HCT116 (cell line): Measurements from ENCODE around the gene CFAP161. TPM values are rescaled to one million over a fixed set of nuclear protein-coding genes. Genes with fewer than 3 reads are reported as not detected.

Experiments
- ATAC-seq: fragments of 200-7000 bp; cut with Tn5 transposase; 2 replicates; pipeline ENCODE4 v1.9.1; 2020; ENCODE audit warnings: mild to moderate bottlenecking, moderate library complexity
- BruUV-seq: library from RNA; stranded (reverse); fragments of 400-500 nt; replicated peaks from 2 replicates; lab custom pipeline; 2021; lab: Mats Ljungman, UMichigan
- CTCF ChIA-PET: fragments of 300-600 bp; sonication (Branson Sonifier 250); formaldehyde crosslinking; loops from one replicate; lab custom pipeline; 2021; ENCODE audit warnings: antibody characterized with exemption; lab: Charles Lee
- POLR2A ChIA-PET: fragments of 300-600, 350-600 bp; sonication (Branson Sonifier 250); formaldehyde crosslinking; loops from one replicate; lab custom pipeline; 2021; ENCODE audit warnings: antibody characterized with exemption; lab: Charles Lee
- RAD21 ChIA-PET, 2 experiments: fragments of 300-600 bp; sonication (Branson Sonifier 250); formaldehyde crosslinking; loops; one replicate each; lab custom pipeline; 2023; ENCODE audit warnings: low total read pairs in 2 of 2; ENCODE audit not compliant: uncharacterized antibody in 2 of 2, unreplicated experiment in 2 of 2, low non-redundant PET in 1 of 2; lab: Charles Lee
- DNase-seq: peaks from one replicate; pipeline ENCODE4 v3.0.0-alpha.2; 2010; ENCODE audit warnings: low read depth, low spot score
- H2AFZ ChIP-seq: fragments of 200-600 bp; shearing (Covaris generic), sonication (generic); 2 replicates; pipeline ENCODE4 v1.6.1; 2017; ENCODE audit warnings: low read depth, mixed run types, mixed read lengths, antibody characterized with exemption, low read length; ENCODE audit not compliant: poor library complexity, severe bottlenecking
- H3K27ac ChIP-seq: 2 replicates; pipeline ENCODE4 v1.5.1; 2012; ENCODE audit warnings: low read depth, low read length
- H3K27me3 ChIP-seq: fragments of 200-600 bp; sonication (generic); 2 replicates; pipeline ENCODE4 v1.6.1; 2016; ENCODE audit warnings: mixed run types, low read length, mixed read lengths; ENCODE audit not compliant: insufficient read depth
- H3K36me3 ChIP-seq, 2 experiments: fragments of 200-500 bp in 1 of 2; fragments of 200-600 bp in 1 of 2; sonication (Bioruptor generic) in 1 of 2; sonication (generic) in 1 of 2; 2 replicates each; pipeline versions ENCODE4 v1.5.1 to v1.6.1; 2014 to 2016; ENCODE audit warnings: low read length in 2 of 2, inconsistent platforms in 1 of 2, mixed read lengths in 1 of 2, mixed run types in 1 of 2; ENCODE audit not compliant: insufficient read depth in 2 of 2, control insufficient read depth in 1 of 2
- H3K4me1 ChIP-seq, 2 experiments: fragments of 200-600 bp in 1 of 2; sonication (generic) in 1 of 2; 2 replicates each; pipeline versions ENCODE4 v1.5.1 to v1.6.1; 2012 to 2017; ENCODE audit warnings: low read length in 2 of 2, inconsistent platforms in 1 of 2, mild to moderate bottlenecking in 1 of 2, mixed read lengths in 1 of 2, mixed run types in 1 of 2, moderate library complexity in 1 of 2; ENCODE audit not compliant: insufficient read depth in 2 of 2, control insufficient read depth in 1 of 2
- H3K4me2 ChIP-seq: fragments of 200-600 bp; sonication (generic); 2 replicates; pipeline ENCODE4 v1.6.1; 2017; ENCODE audit warnings: mixed run types, low read length, mixed read lengths
- H3K4me3 ChIP-seq, 2 experiments: fragments of 200-600 bp in 1 of 2; sonication (generic) in 1 of 2; replicated peaks in 1 of 2; 2 replicates each; pipeline ENCODE4 v1.5.1; 2011 to 2016; ENCODE audit warnings: low read length in 2 of 2, control low read depth in 1 of 2, low read depth in 1 of 2, mild to moderate bottlenecking in 1 of 2, mixed read lengths in 1 of 2, mixed run types in 1 of 2
- H3K79me2 ChIP-seq: fragments of 200-600 bp; sonication (generic); 2 replicates; pipeline ENCODE4 v1.6.1; 2017; ENCODE audit warnings: mild to moderate bottlenecking, mixed run types, low read length, moderate library complexity, mixed read lengths; ENCODE audit not compliant: insufficient read depth
- H3K9ac ChIP-seq: fragments of 200-600 bp; sonication (generic); 2 replicates; pipeline ENCODE4 v1.6.1; 2016; ENCODE audit warnings: low read length, mixed read lengths
- H3K9me2 ChIP-seq: fragments of 200-600 bp; sonication (generic), shearing (Covaris generic); 2 replicates; pipeline ENCODE4 v1.6.1; 2017; ENCODE audit warnings: mixed run types, mild to moderate bottlenecking, moderate library complexity; ENCODE audit not compliant: insufficient read depth
- H3K9me3 ChIP-seq, 2 experiments: fragments of 200-500 bp in 1 of 2; fragments of 200-600 bp in 1 of 2; sonication (Bioruptor generic) in 1 of 2; sonication (generic) in 1 of 2; 2 replicates each; pipeline ENCODE4 v1.6.1; 2014 to 2017; ENCODE audit warnings: low read length in 2 of 2, mixed read lengths in 2 of 2, inconsistent platforms in 1 of 2, low read depth in 1 of 2, mild to moderate bottlenecking in 1 of 2, mixed run types in 1 of 2, moderate library complexity in 1 of 2; ENCODE audit not compliant: control insufficient read depth in 1 of 2, insufficient read depth in 1 of 2
- H4K20me1 ChIP-seq: fragments of 200-600 bp; sonication (generic), shearing (Covaris generic); 2 replicates; pipeline ENCODE4 v1.6.1; 2017; ENCODE audit warnings: mixed run types, mild to moderate bottlenecking, moderate library complexity; ENCODE audit not compliant: insufficient read depth
- ATF3 ChIP-seq: IDR thresholded peaks from 2 replicates; pipeline ENCODE4 v1.6.1; 2012
- CEBPB ChIP-seq: IDR thresholded peaks from 2 replicates; pipeline ENCODE4 v1.6.1; 2012; ENCODE audit warnings: low read depth
- EGR1 ChIP-seq: IDR thresholded peaks from 2 replicates; pipeline ENCODE4 v1.6.1; 2012; ENCODE audit warnings: low read depth
- ELF1 ChIP-seq: IDR thresholded peaks from 2 replicates; pipeline ENCODE4 v1.6.1; 2012; ENCODE audit warnings: low read depth, borderline replicate concordance
- EZH2 ChIP-seq: fragments of 200-600 bp; sonication (generic); IDR thresholded peaks from 2 replicates; pipeline ENCODE4 v1.6.1; 2017; ENCODE audit warnings: antibody characterized with exemption, mixed run types
- FOSL1 ChIP-seq: IDR thresholded peaks from 2 replicates; pipeline ENCODE4 v1.6.1; 2012; ENCODE audit warnings: low read depth
- JUND ChIP-seq: IDR thresholded peaks from 2 replicates; pipeline ENCODE4 v1.6.1; 2012
- MAX ChIP-seq: IDR thresholded peaks from 2 replicates; pipeline ENCODE4 v1.6.1; 2012
- POLR2A ChIP-seq: IDR thresholded peaks from 2 replicates; pipeline ENCODE4 v1.7.0; 2011; ENCODE audit warnings: borderline replicate concordance; ENCODE audit not compliant: insufficient read depth, insufficient read length; ENCODE audit errors: extremely low read depth
- RAD21 ChIP-seq: IDR thresholded peaks from 2 replicates; pipeline ENCODE4 v1.6.1; 2012; ENCODE audit warnings: low read depth, mild to moderate bottlenecking
- REST ChIP-seq: IDR thresholded peaks from 2 replicates; pipeline ENCODE4 v1.6.1; 2012; ENCODE audit warnings: low read depth
- SP1 ChIP-seq: IDR thresholded peaks from 2 replicates; pipeline ENCODE4 v1.6.1; 2012; ENCODE audit warnings: low read depth
- SRF ChIP-seq: IDR thresholded peaks from 2 replicates; pipeline ENCODE4 v1.6.1; 2012; ENCODE audit warnings: low read depth
- TCF7L2 ChIP-seq: IDR thresholded peaks from 2 replicates; pipeline ENCODE4 v1.7.0; 2011; ENCODE audit warnings: borderline replicate concordance, inconsistent platforms; ENCODE audit not compliant: insufficient read depth, insufficient read length; ENCODE audit errors: extremely low read depth
- YY1 ChIP-seq: IDR thresholded peaks from 2 replicates; pipeline ENCODE4 v1.6.1; 2011; ENCODE audit warnings: low read length, low read depth, moderate library complexity, mild to moderate bottlenecking; ENCODE audit not compliant: insufficient replicate concordance; ENCODE audit errors: extremely low read depth
- ZBTB33 ChIP-seq: IDR thresholded peaks from 2 replicates; pipeline ENCODE4 v1.6.1; 2011; ENCODE audit warnings: mild to moderate bottlenecking, low read length, moderate library complexity; ENCODE audit not compliant: insufficient replicate concordance; ENCODE audit errors: extremely low read depth
- ZNF274 ChIP-seq: fragments of 200-500 bp; sonication (Bioruptor generic); IDR thresholded peaks from 2 replicates; pipeline ENCODE4 v1.6.1; 2014; ENCODE audit warnings: mild to moderate bottlenecking, low read depth, low read length, inconsistent platforms
- intact Hi-C: fragments of 100-400 bp; cut with micrococcal nuclease; formaldehyde crosslinking; loops from 2 replicates; pipeline ENCODE4 v1.10.0; 2022
- total RNA-seq: library from RNA; stranded (reverse); gene quantifications from one replicate; pipeline ENCODE4 v1.2.1, GENCODE V29; 2021; ENCODE audit not compliant: unreplicated experiment

The CFAP161 gene
- total RNA-seq, 1 experiment from 2014 or later, result 0.15 TPM

GRCh38 chr15:81168131-81168526, 34.1 kb downstream of the CFAP161 start:
- BruUV-seq, result no TSS peak
- no peak for DNase-seq
- no peaks in the 10 kb centered on the region for H3K9me3 ChIP-seq
- H3K36me3 ChIP-seq, result no peaks in the 10 kb centered on the region
- ATAC-seq, result no peak
- no peak overlapping the region for H3K4me2 ChIP-seq
- no peaks in the 10 kb centered on the region for H3K4me1 ChIP-seq
- H3K4me3 ChIP-seq, result no peak overlapping the region
- ChIA-PET POLR2A (interaction anchor here (0.7 kb wide), 1 partner anchor 158 kb away, joined by 3 read pairs; no protein-coding TSS in a partner anchor), RAD21 (interaction anchor here in 1 of 2 experiments (0.6 kb wide), 1 partner anchor 61 kb away, joined by 3 read pairs; no protein-coding TSS in a partner anchor), CTCF (no interaction called here)
- H3K27ac ChIP-seq, result no peak overlapping the region
- peaks cover 28% of the 10 kb centered on the region for H3K27me3 ChIP-seq
- H3K9me2 ChIP-seq, result no peaks in the 10 kb centered on the region
- no peaks in the 10 kb centered on the region for H4K20me1 ChIP-seq
- intact Hi-C loops, result no loop called here
- no peaks in the 10 kb centered on the region for H3K79me2 ChIP-seq
- H2AFZ ChIP-seq, result no peak overlapping the region
- TF ChIP-seq CEBPB, result no peak
- TF ChIP-seq ZBTB33, result no peak
- TF ChIP-seq REST, result no peak
- no peak for TF ChIP-seq SRF
- no peak for TF ChIP-seq FOSL1
- TF ChIP-seq SP1, result no peak
- TF ChIP-seq JUND, result no peak
- no peak for TF ChIP-seq EZH2
- no peak for TF ChIP-seq EGR1
- no peak for TF ChIP-seq RAD21
- TF ChIP-seq POLR2A, result no peak
- no peak for TF ChIP-seq ZNF274
- TF ChIP-seq ATF3, result no peak
- TF ChIP-seq YY1, result no peak
- TF ChIP-seq TCF7L2, result no peak
- TF ChIP-seq ELF1, result no peak
- no peak for TF ChIP-seq MAX
- H3K9ac ChIP-seq, result no peak overlapping the region
